GM19324 (cell line): ENCODE measurements around the gene HAL.
"Not testable (repeated sequence)": the region's sequence is repeated elsewhere in the genome, so short reads cannot be mapped to it uniquely, and the experiment has no call there.

ENCODE experiments used
- ATAC-seq: cut with Tn5 transposase; IDR thresholded peaks from one replicate; pipeline ENCODE4 v1.9.1; 2021; ENCODE audit warnings: mild to moderate bottlenecking, moderate library complexity; ENCODE audit not compliant: unreplicated experiment, low FRiP score

The HAL gene

DNA sequence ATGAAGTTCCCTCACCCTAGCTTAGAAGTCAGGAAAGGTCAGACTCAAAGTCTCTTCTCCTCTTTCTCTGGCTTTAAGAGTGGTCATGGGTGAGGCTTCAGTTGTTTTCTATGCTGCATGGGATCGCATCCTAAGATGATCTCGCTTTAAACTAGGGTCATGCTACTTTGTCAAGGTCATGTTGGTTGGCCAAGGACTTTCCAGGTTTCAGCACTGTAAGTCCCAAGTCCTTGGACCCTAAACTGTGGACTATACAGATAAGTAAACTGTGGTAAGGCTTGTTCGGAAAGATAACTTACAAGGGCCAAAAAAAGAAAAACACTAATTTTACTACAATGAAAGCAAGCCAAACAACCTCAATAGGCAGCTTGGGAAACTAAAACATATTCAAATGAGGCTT is 17.4 kb downstream of the HAL start:
- ATAC-seq, result no peak

DNA sequence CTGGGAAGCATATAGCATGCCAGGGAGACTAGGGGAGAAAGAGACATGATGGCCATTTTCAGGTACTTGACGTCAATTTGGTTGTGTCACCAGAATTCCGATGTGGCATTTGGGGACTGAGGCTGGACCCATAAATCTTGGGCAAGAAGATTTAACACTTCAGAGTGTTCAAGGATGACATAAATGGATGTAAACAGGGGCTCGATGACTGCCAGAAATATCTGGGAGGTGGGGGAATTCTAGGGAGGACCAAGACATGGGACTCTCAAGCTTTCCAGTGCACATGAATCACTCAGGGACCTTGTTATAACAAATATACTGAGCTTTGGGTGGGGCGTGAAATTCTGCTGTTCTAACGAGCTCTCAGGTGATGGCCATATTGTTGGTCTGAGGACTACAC is 17.8 kb downstream of the HAL start:
- ATAC-seq, result no peak

DNA sequence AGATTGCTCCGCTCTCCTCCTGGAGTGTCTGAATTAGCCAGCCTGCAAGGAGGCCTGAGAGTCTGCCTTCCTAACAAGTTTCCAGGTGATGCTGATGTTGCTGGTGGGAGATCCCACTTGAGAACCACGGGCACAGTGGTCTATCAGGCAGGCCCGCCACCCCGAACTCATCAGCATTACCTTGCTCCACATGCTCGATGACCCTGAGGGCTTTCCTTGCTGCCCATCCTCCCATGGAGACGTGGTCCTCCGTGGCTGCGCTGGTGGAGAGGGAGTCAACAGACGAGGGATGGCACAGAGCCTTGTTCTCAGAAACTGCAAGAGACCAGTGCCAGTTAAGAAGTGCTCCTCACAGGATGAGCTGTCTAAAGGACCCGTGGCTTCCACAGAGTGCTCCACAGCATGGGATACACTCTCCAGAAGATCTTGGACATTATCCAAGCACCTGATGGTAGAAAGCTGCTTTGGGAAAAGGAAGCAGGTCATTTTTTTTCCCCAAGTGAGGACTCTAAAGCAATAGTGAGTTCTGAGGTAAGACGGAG is 18.3 kb downstream of the HAL start:
- ATAC-seq, result no peak

DNA sequence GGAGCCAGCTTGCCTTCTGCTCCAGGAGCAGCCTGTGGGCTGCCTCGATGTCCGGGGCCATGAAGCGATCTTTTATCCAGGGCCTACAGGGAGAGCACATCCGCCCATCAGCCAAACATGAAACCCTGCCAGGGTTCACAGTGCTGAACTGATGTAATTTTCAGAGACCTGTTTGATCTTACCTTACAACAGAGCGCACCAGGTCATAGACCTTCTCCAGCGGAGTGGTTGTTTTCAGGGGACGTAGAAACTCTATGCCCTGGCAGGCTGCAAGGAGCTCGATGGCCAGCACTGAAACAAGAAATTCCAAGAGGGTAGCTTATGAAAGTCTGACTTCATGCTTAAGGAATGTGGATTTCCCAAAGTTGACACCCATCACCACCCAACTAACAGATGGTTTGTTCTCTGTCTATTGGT is 19.7 kb downstream of the HAL start:
- ATAC-seq, result no peak

DNA sequence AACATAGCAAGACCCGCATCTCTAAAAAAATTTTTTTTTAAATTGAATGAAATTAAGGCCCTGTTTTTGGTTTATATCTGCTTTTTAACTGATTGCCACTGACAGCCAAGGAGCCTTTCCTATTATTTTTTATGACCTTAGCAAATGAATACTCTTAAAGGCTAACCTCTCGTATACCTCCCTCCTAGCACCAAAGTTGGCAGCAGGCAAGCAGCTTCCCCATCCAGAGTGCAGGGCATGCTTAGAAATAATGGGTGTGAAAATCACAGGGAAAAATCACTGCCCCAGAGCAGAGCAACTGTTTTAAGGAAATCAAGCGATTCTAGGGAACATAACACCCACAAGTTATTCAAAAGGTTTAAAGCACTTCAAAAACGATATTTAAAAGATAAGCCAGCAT is 20.7 kb downstream of the HAL start:
- ATAC-seq, result no peak

DNA sequence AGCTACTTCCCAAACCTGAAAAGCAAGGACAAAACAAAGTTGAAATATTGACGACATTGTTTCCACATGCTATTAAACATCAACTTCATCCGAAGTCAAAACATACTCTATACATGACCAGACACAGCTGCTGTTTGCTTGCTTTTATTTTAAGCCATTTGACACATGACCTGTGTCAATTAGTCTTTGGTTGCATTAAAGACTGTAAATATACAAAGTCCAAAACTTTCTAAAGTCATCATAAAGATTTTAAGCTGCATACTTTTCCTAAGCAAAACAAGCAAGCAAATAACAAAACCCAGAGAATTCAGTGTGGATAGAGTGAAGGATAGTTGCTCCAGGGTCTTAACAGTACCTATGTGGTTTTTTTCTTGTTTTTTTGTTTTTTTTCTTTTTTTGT is 21.8 kb downstream of the HAL start:
- no peak for ATAC-seq

DNA sequence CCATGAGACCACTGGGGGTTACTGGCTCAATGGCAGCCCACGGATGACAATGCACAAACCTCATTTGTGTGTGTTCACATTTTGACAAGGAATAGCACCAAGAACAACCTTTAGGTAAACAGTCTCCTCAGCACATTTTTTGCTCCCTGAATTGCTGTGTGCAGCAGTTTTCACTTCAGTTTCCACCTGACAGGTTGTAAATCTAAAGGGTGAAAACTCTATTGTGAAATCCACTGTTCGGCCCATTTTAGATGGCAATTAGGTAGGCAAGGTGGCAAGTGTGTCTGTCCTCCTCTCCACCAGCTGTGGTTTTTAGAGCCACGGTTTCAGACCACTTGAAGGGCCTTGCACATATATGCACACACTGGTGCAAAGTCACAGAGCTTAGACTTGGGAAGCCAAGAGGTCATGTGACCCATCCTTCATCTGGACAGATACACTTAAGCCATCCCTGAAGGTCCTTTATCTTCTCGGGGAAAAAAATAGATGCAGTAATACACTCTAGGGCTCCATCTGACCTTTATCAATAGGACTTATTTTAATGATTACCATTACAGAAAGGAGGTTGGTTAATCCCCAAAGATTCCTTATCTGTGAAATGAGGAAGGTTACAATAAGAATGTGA is 23.2 kb downstream of the HAL start:
- ATAC-seq, result no peak

DNA sequence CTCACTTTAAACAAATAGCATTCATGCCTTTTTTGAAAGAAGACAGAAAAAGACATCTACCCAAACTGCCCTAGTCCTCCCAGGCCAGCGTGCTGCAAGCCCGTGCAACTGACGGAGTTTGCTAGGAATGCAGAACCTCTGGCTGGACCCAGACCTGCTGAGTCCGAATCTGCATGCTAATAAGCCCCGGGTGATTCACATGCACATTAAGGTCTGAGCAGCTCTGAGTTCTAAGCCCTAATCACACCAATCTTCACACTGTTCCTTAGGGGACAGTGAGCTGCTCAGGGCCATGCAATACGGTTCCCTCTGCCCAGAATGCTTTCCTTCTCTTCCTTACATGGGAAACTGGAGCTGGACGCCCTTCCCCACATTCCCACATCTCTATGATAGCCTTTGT is 25.2 kb downstream of the HAL start:
- ATAC-seq, result no peak

DNA sequence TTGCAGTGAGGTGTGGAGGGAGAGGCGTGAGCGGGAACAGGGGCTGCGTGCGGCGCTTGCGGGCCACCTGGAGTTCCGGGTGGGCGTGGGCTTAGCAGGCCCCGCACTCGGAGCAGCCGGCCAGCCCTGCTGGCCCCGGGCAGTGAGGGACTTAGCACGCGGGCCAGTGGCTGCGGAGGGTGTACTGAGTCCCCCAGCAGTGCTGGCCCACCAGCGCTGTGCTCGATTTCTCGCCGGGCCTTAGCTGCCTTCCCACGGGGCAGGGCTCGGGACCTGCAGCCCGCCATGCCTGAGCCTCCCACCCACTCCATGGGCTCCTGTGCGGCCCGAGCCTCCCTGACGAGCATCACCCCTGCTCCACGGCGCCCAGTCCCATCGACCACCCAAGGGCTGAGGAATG is 27.0 kb downstream of the HAL start:
- ATAC-seq, result not testable (repeated sequence)

DNA sequence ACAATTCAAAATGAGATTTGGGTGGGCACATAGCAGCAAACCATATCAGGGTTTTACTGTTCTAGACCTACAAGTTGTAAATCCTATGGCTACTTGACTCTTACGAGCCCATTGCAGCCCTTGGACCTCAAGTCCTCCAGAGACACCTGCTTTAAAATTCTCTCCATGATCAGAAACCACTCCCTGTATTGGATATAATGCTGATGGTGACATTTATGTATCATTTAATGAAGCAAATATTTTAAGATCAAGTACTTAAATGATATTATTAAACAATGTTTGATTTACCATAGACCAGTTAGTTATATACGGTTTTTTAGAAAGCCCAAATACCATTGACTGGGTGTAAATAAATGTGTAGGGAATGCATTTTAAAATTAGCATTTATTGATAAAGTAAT is 28.8 kb downstream of the HAL start:
- ATAC-seq, result no peak

DNA sequence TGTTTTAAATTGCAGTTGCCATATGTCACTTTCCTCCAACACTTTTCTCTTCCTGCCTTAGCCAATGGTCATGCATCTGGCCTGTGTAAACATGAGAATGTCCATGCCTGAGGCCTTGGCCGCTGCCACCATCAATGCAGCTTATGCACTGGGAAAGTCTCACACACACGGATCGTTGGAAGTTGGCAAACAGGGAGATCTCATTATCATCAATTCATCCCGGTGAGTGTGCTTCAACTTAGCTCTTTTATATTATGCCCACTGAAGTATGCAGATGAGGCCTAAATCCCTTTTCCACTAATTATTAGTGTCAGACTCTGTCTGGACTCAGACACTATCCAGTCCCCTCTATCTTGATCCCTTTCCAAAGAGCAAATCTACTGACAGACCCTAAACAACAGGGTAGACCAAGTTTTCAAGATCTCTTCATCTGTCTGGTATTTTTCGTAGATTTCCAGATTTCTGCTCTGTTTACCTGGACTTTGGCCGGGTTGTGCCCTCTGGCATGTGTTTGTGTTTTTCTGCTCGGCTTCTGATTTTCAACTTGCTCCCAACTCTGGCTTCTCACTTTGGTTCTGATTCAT is 29.8 kb downstream of the HAL start:
- ATAC-seq, result no peak

DNA sequence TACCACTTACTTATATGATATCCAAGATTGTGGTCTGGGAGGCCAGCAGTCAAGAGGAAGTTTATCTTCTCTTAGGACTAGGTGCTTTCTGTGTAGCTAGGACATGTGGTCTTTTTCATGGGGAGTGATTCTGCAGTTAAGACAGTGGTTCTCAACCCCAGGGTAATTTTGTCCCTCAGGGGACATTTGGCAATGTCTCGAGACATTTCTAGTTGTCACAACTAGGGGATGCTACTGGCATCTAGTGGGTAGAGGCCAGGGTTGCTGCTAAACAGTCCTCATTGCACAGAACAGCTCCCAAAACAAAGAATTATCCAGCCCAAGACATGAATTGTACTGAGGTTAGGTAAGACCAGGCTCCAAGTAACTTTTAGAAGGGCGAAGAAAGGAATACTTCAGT is 33.0 kb downstream of the HAL start:
- no peak for ATAC-seq

DNA sequence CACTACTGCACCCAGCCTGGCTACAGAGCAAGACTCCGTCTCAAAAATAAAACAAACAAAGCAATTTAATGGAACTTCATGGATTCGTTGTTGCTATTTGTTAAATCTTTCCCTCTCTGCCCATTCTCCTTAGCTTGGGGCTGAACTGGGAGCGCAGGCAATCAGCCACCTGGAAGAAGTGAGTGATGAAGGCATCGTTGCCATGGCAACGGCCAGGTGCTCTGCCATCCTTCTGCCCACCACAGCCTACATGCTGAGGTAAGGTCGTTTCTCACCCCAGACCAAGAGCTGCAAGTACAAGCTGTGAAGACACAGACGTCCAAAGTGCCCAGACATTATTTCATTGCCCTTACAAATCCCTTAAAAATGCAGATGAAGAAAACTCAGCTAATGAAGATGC is 33.9 kb downstream of the HAL start:
- no peak for ATAC-seq

DNA sequence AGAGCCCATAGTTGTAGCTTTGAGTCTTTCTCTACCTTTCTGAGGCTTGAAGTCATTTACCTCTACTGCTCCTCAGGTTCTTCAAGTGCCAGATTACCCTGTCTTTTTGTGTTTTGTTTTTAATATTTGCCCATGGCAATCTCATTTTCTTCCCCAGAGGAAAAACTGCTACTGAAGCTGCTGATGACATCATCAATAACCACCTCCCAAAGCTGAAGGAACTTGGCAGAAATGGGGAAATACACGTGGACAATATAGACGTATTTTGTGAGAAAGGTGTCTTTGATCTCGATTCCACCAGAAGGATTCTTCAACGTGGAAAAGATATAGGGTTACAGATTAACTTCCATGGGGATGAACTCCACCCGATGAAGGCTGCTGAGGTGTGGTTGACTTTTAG is 35.9 kb downstream of the HAL start:
- no peak for ATAC-seq

DNA sequence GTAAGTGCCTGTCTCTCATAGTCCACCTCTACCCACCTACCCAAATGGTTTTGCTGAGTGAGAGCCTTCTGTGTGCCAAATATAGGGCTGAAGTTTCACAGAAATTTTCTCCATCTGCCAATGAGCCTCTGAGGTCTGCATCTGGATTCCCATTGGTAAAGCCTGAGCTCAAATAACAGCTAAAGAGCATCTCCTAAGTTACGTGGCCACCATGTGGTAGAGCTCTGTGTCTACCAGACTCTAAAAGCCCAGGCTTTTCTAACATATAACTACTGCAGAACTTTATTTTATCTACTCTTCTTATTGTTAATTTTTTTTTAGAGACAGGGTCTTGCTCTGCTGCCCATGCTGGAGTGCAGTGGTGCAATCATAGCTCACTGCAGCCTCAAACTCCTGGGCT is 37.0 kb downstream of the HAL start:
- ATAC-seq, result no peak

DNA sequence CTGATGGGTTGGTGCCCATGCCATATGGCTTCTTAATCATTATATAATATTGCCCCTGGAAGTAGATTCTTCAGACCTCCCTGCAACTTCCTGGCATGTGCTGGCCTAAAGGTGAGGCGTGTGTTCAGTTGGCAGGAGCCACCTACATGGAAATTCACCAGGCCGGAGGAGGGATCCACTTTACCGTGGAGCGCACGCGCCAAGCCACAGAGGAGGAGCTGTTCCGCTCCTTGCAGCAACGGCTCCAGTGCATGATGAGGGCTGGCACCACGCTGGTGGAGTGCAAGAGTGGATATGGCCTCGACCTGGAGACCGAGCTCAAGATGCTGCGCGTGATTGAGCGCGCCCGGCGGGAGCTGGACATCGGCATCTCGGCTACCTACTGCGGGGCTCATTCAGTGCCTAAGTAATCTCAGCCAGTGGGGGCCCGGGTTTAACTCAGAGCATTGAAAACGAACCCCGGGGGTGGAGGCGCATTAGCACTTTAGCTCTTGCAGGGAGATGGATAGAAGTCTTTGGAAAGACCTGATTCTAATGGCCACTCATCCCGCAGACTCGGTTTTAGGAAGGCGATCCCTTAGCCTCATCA is 39.5 kb downstream of the HAL start:
- no peak for ATAC-seq

DNA sequence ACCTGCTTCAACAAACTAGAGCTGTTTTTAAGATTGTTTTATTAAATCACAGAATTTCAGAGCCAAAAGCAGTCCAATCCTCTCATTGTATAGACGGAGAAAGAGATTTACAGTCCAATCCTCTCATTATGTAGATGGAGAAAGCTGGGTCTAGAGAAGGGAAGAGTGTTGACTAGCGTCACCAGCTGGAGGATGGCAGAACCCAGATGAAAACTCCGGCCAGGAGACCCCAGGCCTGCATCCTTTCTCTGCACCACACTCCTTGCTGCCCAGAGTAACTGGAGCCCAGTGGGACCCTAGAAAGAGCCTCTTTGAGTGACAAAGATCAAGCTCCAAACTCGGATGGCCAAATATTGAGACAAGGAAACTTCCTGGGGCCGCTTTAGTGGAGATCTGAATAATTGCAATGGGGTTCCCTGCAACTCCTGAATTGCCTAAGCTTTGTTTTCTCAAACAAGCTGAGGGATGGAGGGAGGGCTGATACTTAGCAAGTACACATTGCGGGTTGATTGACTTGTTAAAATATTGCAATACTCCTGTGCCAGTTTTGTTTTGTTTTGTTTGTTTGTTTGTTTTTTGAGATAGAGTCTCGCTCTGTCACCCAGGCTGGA is 40.5 kb downstream of the HAL start:
- ATAC-seq, result no peak

DNA sequence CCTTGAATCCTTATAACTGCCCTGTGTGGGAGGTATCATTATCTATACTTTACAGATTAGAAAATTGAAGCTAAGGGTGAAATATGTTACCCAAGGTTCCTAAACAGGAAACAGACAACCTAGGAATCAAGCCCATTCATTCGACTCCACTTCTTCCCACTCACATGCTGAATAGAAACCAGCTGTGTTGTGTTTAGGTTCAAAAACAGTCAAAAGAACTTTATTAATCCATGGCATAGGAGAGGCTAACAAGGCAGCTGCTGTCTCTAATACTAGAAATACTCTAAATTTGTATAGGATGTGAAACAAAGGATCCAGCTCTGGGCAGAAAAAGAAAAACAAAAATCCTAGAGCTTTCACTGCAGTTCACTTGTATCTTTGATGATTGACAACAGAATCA is 43.1 kb downstream of the HAL start:
- ATAC-seq, result no peak

DNA sequence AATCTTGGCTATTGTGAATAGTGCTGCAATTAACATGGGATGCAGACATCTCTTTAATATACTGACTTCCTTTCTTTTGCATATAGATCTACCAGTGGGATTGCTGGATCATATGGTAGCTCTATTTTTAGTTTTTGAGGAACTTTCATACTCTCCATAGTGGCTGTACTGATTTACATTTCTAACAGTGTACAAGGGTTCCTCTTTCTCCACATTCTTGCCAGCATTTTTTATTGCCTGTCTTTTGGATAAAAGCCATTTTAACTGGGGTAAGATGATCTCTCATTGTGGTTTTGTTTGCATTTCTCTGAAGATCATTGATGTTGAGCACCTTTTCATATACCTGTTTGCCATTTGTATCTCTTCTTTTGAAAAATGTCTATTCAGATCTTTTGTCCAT is 44.6 kb downstream of the HAL start:
- no peak for ATAC-seq

DNA sequence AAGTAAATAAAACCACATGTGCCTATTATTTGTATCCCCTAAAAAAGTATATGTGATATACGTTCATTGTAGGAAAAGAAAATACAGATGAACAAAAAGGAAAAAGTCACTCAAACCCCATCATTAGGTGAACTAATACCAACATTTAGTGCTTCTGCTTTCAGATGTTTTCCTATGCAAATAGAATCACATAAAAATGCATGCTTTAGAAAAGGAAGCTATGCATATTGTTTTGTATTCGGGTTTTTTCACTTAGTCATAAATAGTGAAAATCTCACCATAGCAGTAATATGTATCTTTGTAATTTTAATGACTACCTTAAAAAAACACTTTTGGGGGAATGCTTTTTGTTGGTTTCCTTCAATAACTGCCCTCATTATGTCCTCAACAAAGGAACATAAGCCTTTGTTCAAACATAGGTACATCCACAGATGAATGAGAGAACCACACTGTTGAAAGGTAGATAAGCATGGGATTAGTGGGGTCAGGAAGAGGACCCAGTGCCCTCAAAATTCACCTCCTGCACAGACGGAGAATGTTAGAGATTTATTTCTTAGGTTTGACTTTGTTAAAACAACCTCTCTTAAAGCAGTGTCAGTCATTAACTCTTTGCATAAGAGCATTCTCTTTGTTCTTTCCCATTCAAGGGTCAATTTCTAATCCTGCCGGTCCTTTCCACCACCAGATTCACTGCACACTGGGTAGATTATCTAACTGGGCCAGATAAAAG is 46.5 kb downstream of the HAL start:
- no peak for ATAC-seq

DNA sequence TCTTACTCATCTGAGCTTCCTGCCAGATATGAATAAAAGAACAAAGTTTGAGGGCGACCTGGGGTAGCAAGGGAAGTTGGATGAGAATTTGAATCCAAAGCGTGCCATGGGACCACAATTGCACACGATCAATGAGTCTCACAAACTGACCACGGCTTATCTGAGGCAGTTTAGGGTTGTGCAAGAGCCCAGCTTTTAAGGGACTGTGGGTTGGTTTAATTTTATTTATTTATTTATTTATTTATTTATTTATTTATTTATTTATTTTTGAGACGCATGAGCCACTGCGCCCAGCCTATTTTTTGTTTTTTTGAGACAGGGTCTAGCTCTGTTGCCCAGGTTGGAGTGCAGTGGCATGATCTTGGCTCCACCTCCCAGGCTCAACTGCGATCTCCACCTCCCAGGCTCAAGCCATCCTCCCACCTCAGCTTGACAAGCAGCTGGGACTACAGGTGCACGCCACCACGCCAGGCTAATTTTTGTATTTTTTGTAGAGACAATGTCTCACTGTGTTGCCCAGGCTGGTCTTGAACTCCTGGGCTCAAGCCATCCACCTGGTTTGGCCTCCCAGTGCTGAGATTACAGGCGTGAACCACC is 51.9 kb downstream of the HAL start:
- no peak for ATAC-seq
